GM23338 (cell line): ENCODE data around the gene FARSA. TPM values are rescaled to one million over a fixed set of nuclear protein-coding genes. Genes with fewer than 3 reads are reported as not detected.
A peak's percentile ranks its signal among the peaks of the same experiment; 100 is the strongest.

Source experiments
- ATAC-seq: fragments of 200-7000 bp; cut with Tn5 transposase; 3 replicates; pipeline ENCODE4 v1.9.1; 2020
- DNase-seq: peaks from one replicate; pipeline ENCODE4 v3.0.0-alpha.2; 2015; ENCODE audit warnings: low spot score
- H2AFZ ChIP-seq: fragments of 200-600 bp; sonication (generic); 2 replicates; pipeline ENCODE4 v1.8.0; 2016; ENCODE audit warnings: antibody characterized with exemption, mild to moderate bottlenecking, moderate library complexity
- H3F3A ChIP-seq: fragments of 200-600 bp; sonication (generic); replicated peaks from 2 replicates; pipeline ENCODE4 v1.8.0; 2017; ENCODE audit warnings: antibody characterized with exemption, mixed run types, low read depth
- H3K27ac ChIP-seq: fragments of 200-600 bp; sonication (generic); 2 replicates; pipeline ENCODE4 v1.6.1; 2016; ENCODE audit warnings: low read depth
- H3K27me3 ChIP-seq: fragments of 200-600 bp; sonication (generic); 2 replicates; pipeline ENCODE4 v1.8.0; 2016; ENCODE audit warnings: mild to moderate bottlenecking, mixed run types, moderate library complexity; ENCODE audit not compliant: insufficient read depth
- H3K36me3 ChIP-seq: fragments of 200-600 bp; sonication (generic); 2 replicates; pipeline ENCODE4 v1.8.0; 2016; ENCODE audit warnings: mild to moderate bottlenecking; ENCODE audit not compliant: insufficient read depth
- H3K4me1 ChIP-seq: fragments of 200-600 bp; sonication (generic); 2 replicates; pipeline ENCODE4 v1.8.0; 2016; ENCODE audit warnings: mild to moderate bottlenecking, moderate library complexity; ENCODE audit not compliant: insufficient read depth
- H3K4me2 ChIP-seq: fragments of 200-600 bp; sonication (generic); 2 replicates; pipeline ENCODE4 v1.7.1; 2017; ENCODE audit warnings: mixed run types
- H3K4me3 ChIP-seq: fragments of 200-600 bp; sonication (generic); 2 replicates; pipeline ENCODE4 v1.6.1; 2016; ENCODE audit warnings: mixed run types
- H3K79me2 ChIP-seq: fragments of 200-600 bp; sonication (generic); replicated peaks from 2 replicates; pipeline ENCODE4 v1.8.0; 2017; ENCODE audit warnings: mild to moderate bottlenecking; ENCODE audit not compliant: insufficient read depth
- H3K9me2 ChIP-seq: fragments of 200-600 bp; sonication (generic); 2 replicates; pipeline ENCODE4 v1.8.0; 2017; ENCODE audit not compliant: insufficient read depth
- H4K20me1 ChIP-seq: fragments of 200-600 bp; sonication (generic); replicated peaks from 2 replicates; pipeline ENCODE4 v1.8.0; 2017; ENCODE audit warnings: mild to moderate bottlenecking; ENCODE audit not compliant: insufficient read depth
- H3K27ac Mint-ChIP-seq: 2 replicates; pipeline ENCODE4 v1.8.0; 2020; ENCODE audit warnings: inconsistent platforms, mild to moderate bottlenecking, moderate library complexity, mixed read lengths
- H3K27me3 Mint-ChIP-seq: 3 replicates; pipeline ENCODE4 v1.8.0; 2022; ENCODE audit warnings: low read depth, mild to moderate bottlenecking, moderate library complexity, mixed read lengths, inconsistent platforms; ENCODE audit not compliant: insufficient read depth, poor library complexity
- H3K36me3 Mint-ChIP-seq: 3 replicates; pipeline ENCODE4 v1.8.0; 2021; ENCODE audit warnings: low read depth, mild to moderate bottlenecking, inconsistent platforms, moderate library complexity, mixed read lengths
- H3K4me1 Mint-ChIP-seq: 3 replicates; pipeline ENCODE4 v1.8.0; 2020; ENCODE audit warnings: mild to moderate bottlenecking, inconsistent platforms, mixed read lengths
- H3K4me3 Mint-ChIP-seq: 3 replicates; pipeline ENCODE4 v1.8.0; 2021; ENCODE audit warnings: moderate library complexity, mild to moderate bottlenecking, inconsistent platforms, mixed read lengths
- H3K9me3 Mint-ChIP-seq: 3 replicates; pipeline ENCODE4 v1.8.0; 2020; ENCODE audit warnings: moderate library complexity, mild to moderate bottlenecking, inconsistent platforms, mixed read lengths
- CREB1 ChIP-seq: fragments of 250-450 bp; sonication (Bioruptor Pico); IDR thresholded peaks from 2 replicates; pipeline ENCODE4 v1.5.0; 2020; ENCODE audit warnings: low read depth, mild to moderate bottlenecking, moderate library complexity
- EZH2 ChIP-seq: fragments of 200-600 bp; sonication (generic); IDR thresholded peaks from one replicate; pipeline ENCODE4 v1.8.0; 2017; ENCODE audit warnings: antibody characterized with exemption, mild to moderate bottlenecking, low read depth; ENCODE audit not compliant: unreplicated experiment
- EZH2phosphoT487 ChIP-seq: fragments of 200-600 bp; sonication (generic); IDR thresholded peaks from one replicate; pipeline ENCODE4 v1.8.1; 2018; ENCODE audit warnings: antibody characterized with exemption; ENCODE audit not compliant: unreplicated experiment
- JUNB ChIP-seq: IDR thresholded peaks from one replicate; pipeline ENCODE4 v1.6.1; 2016; ENCODE audit warnings: antibody characterized with exemption; ENCODE audit not compliant: unreplicated experiment
- POLR2AphosphoS5 ChIP-seq: IDR thresholded peaks from 2 replicates; pipeline ENCODE4 v1.6.1; 2016; ENCODE audit warnings: antibody characterized with exemption, low read depth
- ZNF114 ChIP-seq: fragments of 250-450 bp; sonication (Bioruptor Pico); IDR thresholded peaks from 2 replicates; pipeline ENCODE4 v1.5.0; 2020; ENCODE audit warnings: mild to moderate bottlenecking, moderate library complexity
- ZNF331 ChIP-seq: fragments of 250-450 bp; sonication (Bioruptor Pico); IDR thresholded peaks from 2 replicates; pipeline ENCODE4 v1.5.0; 2020; ENCODE audit warnings: low read depth, mild to moderate bottlenecking, moderate library complexity
- polyA plus RNA-seq: library from polyadenylated mRNA; unstranded; fragments of >200 nt; fragmentation: Nextera tagmentation; extraction: Ambion mirVana; gene quantifications from 2 replicates; pipeline ENCODE4 v1.2.1, GENCODE V29; 2016
- total RNA-seq: library from RNA; depleted of rRNA; stranded (reverse); fragments of >200 nt; shearing (Covaris generic); gene quantifications from 2 replicates; pipeline ENCODE4 v1.2.3, GENCODE V29; 2014
- TF ChIP-seq, protein P1 (sequence below), 2 experiments: fragments of 200-600 bp in 1 of 2; sonication (generic) in 1 of 2; conservative IDR thresholded peaks; 2 replicates each; pipeline versions ENCODE4 v1.5.1 to v1.6.1; 2016 to 2017; ENCODE audit warnings: antibody characterized with exemption in 2 of 2, low read depth in 2 of 2, mild to moderate bottlenecking in 2 of 2, moderate library complexity in 1 of 2
- TF ChIP-seq, protein P2 (sequence below): fragments of 250-450 bp; sonication (Bioruptor Pico); IDR thresholded peaks from 2 replicates; pipeline ENCODE4 v1.5.0; 2020; ENCODE audit warnings: mild to moderate bottlenecking, moderate library complexity
- TF ChIP-seq, protein P3 (sequence below): IDR thresholded peaks from 2 replicates; pipeline ENCODE4 v1.6.1; 2016; ENCODE audit warnings: antibody characterized with exemption

FARSA gene
- total and polyA plus RNA-seq, 2 experiments from 2014 or later = 74.7 to 86.4 TPM

DNA sequence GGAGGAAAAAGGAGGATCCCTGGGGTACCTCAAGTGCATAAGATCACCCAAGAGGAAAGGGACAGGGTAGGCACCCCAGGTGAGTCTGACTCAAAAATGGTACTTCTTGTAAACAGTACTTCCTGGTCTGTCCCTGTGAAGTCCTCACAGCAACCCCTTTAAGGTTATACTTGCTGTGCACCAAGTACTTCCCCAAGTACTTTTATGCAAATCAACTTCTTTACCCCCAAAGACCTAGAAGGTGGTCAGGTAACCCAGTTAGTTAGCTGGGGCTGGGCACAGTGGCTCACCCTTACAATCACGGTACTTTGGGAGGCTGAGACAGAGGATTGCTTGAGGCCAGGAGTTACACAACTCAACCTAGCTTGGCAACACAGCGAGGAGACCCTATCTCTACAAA, 7.4 kb upstream of the FARSA start (continued):
- TF ChIP-seq ZNF331 (no peak), ZNF114 (CRISPR knock-in tag) (no peak), EZH2phosphoT487 (no peak), POLR2AphosphoS5 (no peak), EZH2 (no peak)

DNA sequence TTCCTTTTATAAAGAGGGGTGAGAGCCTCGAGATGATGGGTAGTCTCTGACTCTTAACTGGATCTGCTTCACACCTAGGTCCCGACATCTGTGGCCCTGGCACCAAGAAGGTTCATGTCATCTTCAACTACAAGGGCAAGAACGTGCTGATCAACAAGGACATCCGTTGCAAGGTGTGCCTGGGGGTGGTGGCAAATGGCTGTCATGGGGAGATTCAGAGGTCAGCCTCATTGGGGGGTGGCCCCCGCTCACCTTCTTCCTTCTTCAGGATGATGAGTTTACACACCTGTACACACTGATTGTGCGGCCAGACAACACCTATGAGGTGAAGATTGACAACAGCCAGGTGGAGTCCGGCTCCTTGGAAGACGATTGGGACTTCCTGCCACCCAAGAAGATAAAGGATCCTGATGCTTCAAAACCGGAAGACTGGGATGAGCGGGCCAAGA, 6.5 kb upstream of the FARSA start:
- Mint-ChIP-seq H3K27me3 (peaks cover 19% of the 10 kb centered on the region), H3K36me3 (peaks cover 67% of the 10 kb centered on the region), H3K4me1 (peaks cover 30% of the 10 kb centered on the region), H3K27ac (peak overlapping the region; percentile 68), H3K9me3 (no peaks in the 10 kb centered on the region), H3K4me3 (peak overlapping the region; percentile 99)
- H3K4me1 ChIP-seq = peaks cover 22% of the 10 kb centered on the region
- no peak overlapping the region for H2AFZ ChIP-seq
- peaks cover 32% of the 10 kb centered on the region for H3K79me2 ChIP-seq
- peaks cover 72% of the 10 kb centered on the region for H3F3A ChIP-seq
- H4K20me1 ChIP-seq = peaks cover 33% of the 10 kb centered on the region
- ATAC-seq (no peak), DNase-seq (no peak)
- peak overlapping the region; percentile 99 for H3K4me3 ChIP-seq
- no peak for TF ChIP-seq ZNF331
- no peak for TF ChIP-seq JUNB
- no peak for TF ChIP-seq CREB1 (CRISPR knock-in tag)
- TF ChIP-seq EZH2phosphoT487 = no peak
- TF ChIP-seq, protein P1, sequence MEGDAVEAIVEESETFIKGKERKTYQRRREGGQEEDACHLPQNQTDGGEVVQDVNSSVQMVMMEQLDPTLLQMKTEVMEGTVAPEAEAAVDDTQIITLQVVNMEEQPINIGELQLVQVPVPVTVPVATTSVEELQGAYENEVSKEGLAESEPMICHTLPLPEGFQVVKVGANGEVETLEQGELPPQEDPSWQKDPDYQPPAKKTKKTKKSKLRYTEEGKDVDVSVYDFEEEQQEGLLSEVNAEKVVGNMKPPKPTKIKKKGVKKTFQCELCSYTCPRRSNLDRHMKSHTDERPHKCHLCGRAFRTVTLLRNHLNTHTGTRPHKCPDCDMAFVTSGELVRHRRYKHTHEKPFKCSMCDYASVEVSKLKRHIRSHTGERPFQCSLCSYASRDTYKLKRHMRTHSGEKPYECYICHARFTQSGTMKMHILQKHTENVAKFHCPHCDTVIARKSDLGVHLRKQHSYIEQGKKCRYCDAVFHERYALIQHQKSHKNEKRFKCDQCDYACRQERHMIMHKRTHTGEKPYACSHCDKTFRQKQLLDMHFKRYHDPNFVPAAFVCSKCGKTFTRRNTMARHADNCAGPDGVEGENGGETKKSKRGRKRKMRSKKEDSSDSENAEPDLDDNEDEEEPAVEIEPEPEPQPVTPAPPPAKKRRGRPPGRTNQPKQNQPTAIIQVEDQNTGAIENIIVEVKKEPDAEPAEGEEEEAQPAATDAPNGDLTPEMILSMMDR (conservative IDR thresholded peaks at IDR 0.05; ENCODE audit: low read depth in 2 of 2) = no peak
- no peak for TF ChIP-seq POLR2AphosphoS5
- TF ChIP-seq ZNF114 (CRISPR knock-in tag) = no peak
- TF ChIP-seq, protein P2, sequence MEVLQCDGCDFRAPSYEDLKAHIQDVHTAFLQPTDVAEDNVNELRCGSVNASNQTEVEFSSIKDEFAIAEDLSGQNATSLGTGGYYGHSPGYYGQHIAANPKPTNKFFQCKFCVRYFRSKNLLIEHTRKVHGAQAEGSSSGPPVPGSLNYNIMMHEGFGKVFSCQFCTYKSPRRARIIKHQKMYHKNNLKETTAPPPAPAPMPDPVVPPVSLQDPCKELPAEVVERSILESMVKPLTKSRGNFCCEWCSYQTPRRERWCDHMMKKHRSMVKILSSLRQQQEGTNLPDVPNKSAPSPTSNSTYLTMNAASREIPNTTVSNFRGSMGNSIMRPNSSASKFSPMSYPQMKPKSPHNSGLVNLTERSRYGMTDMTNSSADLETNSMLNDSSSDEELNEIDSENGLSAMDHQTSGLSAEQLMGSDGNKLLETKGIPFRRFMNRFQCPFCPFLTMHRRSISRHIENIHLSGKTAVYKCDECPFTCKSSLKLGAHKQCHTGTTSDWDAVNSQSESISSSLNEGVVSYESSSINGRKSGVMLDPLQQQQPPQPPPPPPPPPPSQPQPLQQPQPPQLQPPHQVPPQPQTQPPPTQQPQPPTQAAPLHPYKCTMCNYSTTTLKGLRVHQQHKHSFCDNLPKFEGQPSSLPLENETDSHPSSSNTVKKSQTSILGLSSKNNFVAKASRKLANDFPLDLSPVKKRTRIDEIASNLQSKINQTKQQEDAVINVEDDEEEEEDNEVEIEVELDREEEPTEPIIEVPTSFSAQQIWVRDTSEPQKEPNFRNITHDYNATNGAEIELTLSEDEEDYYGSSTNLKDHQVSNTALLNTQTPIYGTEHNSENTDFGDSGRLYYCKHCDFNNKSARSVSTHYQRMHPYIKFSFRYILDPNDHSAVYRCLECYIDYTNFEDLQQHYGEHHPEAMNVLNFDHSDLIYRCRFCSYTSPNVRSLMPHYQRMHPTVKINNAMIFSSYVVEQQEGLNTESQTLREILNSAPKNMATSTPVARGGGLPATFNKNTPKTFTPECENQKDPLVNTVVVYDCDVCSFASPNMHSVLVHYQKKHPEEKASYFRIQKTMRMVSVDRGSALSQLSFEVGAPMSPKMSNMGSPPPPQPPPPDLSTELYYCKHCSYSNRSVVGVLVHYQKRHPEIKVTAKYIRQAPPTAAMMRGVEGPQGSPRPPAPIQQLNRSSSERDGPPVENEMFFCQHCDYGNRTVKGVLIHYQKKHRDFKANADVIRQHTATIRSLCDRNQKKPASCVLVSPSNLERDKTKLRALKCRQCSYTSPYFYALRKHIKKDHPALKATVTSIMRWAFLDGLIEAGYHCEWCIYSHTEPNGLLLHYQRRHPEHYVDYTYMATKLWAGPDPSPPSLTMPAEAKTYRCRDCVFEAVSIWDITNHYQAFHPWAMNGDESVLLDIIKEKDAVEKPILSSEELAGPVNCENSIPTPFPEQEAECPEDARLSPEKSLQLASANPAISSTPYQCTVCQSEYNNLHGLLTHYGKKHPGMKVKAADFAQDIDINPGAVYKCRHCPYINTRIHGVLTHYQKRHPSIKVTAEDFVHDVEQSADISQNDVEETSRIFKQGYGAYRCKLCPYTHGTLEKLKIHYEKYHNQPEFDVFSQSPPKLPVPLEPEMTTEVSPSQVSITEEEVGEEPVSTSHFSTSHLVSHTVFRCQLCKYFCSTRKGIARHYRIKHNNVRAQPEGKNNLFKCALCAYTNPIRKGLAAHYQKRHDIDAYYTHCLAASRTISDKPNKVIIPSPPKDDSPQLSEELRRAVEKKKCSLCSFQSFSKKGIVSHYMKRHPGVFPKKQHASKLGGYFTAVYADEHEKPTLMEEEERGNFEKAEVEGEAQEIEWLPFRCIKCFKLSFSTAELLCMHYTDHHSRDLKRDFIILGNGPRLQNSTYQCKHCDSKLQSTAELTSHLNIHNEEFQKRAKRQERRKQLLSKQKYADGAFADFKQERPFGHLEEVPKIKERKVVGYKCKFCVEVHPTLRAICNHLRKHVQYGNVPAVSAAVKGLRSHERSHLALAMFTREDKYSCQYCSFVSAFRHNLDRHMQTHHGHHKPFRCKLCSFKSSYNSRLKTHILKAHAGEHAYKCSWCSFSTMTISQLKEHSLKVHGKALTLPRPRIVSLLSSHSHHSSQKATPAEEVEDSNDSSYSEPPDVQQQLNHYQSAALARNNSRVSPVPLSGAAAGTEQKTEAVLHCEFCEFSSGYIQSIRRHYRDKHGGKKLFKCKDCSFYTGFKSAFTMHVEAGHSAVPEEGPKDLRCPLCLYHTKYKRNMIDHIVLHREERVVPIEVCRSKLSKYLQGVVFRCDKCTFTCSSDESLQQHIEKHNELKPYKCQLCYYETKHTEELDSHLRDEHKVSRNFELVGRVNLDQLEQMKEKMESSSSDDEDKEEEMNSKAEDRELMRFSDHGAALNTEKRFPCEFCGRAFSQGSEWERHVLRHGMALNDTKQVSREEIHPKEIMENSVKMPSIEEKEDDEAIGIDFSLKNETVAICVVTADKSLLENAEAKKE = no peak
- TF ChIP-seq, protein P3, sequence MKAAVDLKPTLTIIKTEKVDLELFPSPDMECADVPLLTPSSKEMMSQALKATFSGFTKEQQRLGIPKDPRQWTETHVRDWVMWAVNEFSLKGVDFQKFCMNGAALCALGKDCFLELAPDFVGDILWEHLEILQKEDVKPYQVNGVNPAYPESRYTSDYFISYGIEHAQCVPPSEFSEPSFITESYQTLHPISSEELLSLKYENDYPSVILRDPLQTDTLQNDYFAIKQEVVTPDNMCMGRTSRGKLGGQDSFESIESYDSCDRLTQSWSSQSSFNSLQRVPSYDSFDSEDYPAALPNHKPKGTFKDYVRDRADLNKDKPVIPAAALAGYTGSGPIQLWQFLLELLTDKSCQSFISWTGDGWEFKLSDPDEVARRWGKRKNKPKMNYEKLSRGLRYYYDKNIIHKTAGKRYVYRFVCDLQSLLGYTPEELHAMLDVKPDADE = no peak
- H3K9me2 ChIP-seq = no peaks in the 10 kb centered on the region
- H3K36me3 ChIP-seq = peaks cover 57% of the 10 kb centered on the region
- H3K27ac ChIP-seq = peak overlapping the region; percentile 79; the same call in 1 of the 2 replicates
- H3K27me3 ChIP-seq = no peaks in the 10 kb centered on the region
- peak overlapping the region; percentile 96 for H3K4me2 ChIP-seq
